Fibroblast of skin of right biceps (primary cell): ENCODE data around the gene MPEG1.
A peak's percentile ranks its signal among the peaks of the same experiment; 100 is the strongest.

Experiments used
- DNase-seq: peaks from one replicate; pipeline ENCODE4 v3.0.0-alpha.2; 2013

The MPEG1 gene

GRCh38 chr11:59212744-59213631, at the start of gene MPEG1:
TSS of gene MPEG1 (minus strand) at chr11:59212927. CDS start at chr11:59212865, 62 bp downstream.
- no peak for DNase-seq

- no peak for DNase-seq
Observed at GRCh38 chr11:59262177-59262818, 49.6 kb upstream of the MPEG1 start.

DNA sequence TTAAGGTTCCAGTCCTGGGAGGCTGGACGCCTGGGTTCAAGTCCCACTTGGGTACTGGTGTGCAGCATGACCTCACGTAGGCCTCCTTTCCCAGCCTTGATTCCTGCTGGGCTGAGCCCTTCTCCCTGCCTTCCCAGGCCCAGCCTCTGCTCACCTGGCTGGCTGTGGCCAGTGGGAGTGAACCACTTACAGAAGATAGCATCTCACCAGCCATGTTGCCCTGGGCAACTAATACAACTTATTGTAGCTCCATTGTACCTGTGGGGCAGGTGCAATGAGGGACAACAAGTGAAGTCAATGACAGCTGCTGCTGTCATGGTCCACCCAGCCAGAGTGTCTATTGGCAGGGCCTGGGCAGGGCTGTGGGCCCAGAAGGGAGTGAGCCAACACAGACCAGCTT, 48.4 kb upstream of the MPEG1 start:
- DNase-seq = no peak

- DNase-seq = no peak
Observed at GRCh38 chr11:59259867-59260475, 47.2 kb upstream of the MPEG1 start.

GRCh38 chr11:59259047-59259446, 46.3 kb upstream of the MPEG1 start:
- DNase-seq = no peak

DNA sequence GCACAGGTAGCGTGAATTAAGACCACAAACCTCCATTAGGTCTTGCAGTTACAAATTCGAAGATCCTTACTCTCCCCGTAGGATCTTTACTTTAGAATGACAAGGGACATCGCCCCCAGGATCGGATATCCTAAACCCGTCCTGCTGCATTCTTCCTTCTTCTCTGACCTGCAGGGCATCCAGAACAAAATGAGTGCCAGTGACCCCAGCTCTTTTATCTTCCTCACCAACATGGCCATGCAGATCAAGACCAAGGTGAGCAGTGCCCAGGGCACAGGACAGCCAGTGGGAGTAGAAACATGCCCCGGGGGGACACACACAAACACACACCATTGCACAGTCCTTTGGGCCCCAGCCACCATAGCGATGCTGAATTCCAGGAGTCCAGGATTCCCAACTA, 42.6 kb upstream of the MPEG1 start:
- DNase-seq = no peak

DNA sequence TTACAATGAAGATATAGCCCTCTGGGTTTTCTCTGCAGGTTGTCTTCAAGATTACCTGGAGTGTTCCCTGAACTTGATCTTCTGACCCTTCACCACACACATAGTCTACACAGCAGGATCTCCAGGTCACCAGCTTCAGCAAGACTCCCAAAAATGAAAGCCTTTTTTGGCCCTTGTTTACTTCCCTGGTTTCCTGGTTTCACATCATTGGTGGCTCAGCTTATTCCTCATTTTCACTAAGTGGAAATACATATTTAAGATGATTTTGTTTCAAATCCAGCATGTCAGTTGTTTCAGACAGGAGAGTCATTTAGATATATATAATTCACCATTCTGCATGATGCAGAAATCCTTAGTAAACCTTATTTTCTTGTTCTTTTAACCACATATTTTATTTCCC, 41.6 kb upstream of the MPEG1 start:
- DNase-seq = no peak

- DNase-seq = no peak
Observed at GRCh38 chr11:59253001-59253400, 40.3 kb upstream of the MPEG1 start.

DNA sequence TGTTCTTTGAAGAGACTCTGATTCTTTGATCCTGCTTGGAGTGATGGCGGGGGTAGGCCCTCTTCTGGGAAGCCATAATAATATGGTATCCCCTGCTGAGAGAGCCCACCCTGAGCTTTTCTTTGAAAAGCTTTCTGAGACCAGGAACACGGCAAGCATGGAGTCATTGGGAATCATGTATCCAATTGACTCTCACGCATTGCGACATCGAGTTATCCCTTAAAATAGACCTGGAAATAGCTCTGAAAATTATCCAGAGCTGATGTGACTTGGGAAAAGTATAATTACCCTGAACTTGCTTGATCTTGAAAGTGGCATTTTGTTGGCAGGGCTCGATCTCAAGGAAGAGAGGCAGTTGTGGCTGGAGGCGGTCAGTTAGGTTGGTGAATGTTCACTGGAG, 36.8 kb upstream of the MPEG1 start:
- no peak for DNase-seq

GRCh38 chr11:59247531-59248227, 35.0 kb upstream of the MPEG1 start:
- peak; percentile 2 for DNase-seq

GRCh38 chr11:59243633-59244032, 30.9 kb upstream of the MPEG1 start:
- DNase-seq = no peak

GRCh38 chr11:59240322-59240721, 27.6 kb upstream of the MPEG1 start:
- no peak for DNase-seq

GRCh38 chr11:59226396-59226795, 13.7 kb upstream of the MPEG1 start:
- DNase-seq = no peak

DNA sequence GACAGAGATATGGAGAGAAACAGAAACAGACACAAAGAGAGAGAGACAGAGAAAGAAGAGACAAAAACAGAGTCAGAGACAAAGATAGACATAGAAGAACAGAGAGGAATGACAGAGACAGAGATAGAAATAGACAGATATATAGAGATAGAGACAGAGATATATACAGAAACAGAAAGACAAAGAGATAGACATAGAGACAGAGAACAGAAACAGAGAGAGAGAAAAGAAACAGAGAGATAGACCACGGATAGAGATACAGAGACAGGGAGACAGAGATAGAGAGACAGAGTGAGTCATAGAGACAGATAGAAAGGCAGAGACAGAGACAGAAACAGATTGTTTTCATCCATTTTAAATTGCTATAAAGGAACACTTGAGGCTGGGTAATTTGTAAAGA, 12.3 kb upstream of the MPEG1 start:
- DNase-seq = no peak

GRCh38 chr11:59224351-59224928, 11.7 kb upstream of the MPEG1 start:
- DNase-seq = no peak

- no peak for DNase-seq
Observed at GRCh38 chr11:59223611-59224010, 10.9 kb upstream of the MPEG1 start.

GRCh38 chr11:59223177-59223576, 10.4 kb upstream of the MPEG1 start:
- no peak for DNase-seq

- DNase-seq = no peak
Observed at GRCh38 chr11:59222464-59223060, 9.8 kb upstream of the MPEG1 start.

GRCh38 chr11:59221441-59221840, 8.7 kb upstream of the MPEG1 start:
- peak; percentile 78 for DNase-seq

DNA sequence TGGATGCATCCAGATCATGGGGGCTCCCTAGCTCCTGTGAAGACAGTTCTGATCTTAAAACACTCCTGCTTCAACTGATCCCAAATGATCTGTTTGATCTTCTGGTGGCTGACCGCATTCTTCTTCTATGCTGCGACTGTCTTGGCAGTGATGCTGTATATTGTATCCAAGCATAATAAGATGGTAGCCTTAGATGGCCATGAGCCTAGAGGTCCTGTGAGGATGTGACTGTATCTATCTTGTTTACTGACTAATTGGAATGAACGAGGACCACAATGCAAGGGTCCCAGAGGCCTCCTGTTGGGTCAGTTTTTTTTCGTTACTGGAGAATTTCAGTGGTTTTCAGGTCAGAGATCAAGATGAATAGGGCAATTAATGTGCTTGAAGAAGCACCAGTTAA, 7.1 kb upstream of the MPEG1 start:
- no peak for DNase-seq

DNA sequence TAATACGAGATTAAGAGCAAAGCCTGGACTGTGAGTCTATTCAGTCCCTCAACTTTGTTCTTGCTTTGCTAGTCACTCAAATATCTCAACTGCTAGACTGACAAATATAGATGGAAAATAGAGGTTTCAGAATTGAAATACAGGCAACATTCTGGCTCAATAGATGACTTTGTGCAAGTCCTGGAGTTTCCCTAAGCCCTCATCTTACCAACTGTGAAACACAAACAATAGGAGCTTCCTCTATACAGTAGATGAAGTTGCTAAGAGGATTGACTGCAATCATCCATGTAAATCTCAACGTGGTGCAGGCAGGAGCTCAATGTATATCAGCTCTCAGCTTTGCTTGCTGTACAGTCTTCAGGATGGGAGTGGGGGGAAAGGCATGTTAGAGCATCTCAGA, 6.2 kb upstream of the MPEG1 start:
- DNase-seq = no peak

- no peak for DNase-seq
Observed at GRCh38 chr11:59218319-59218718, 5.6 kb upstream of the MPEG1 start.
